Activated T-cell treated with anti-CD3 and anti-CD28 coated beads, Interleukin-2, amount 50 U/mL, for 1 hour (primary cell): Measurements from ENCODE around the gene NUMA1.

Experiments used
- DNase-seq: peaks from one replicate; pipeline ENCODE4 v3.0.0-alpha.2; 2020

Gene NUMA1, protein sequence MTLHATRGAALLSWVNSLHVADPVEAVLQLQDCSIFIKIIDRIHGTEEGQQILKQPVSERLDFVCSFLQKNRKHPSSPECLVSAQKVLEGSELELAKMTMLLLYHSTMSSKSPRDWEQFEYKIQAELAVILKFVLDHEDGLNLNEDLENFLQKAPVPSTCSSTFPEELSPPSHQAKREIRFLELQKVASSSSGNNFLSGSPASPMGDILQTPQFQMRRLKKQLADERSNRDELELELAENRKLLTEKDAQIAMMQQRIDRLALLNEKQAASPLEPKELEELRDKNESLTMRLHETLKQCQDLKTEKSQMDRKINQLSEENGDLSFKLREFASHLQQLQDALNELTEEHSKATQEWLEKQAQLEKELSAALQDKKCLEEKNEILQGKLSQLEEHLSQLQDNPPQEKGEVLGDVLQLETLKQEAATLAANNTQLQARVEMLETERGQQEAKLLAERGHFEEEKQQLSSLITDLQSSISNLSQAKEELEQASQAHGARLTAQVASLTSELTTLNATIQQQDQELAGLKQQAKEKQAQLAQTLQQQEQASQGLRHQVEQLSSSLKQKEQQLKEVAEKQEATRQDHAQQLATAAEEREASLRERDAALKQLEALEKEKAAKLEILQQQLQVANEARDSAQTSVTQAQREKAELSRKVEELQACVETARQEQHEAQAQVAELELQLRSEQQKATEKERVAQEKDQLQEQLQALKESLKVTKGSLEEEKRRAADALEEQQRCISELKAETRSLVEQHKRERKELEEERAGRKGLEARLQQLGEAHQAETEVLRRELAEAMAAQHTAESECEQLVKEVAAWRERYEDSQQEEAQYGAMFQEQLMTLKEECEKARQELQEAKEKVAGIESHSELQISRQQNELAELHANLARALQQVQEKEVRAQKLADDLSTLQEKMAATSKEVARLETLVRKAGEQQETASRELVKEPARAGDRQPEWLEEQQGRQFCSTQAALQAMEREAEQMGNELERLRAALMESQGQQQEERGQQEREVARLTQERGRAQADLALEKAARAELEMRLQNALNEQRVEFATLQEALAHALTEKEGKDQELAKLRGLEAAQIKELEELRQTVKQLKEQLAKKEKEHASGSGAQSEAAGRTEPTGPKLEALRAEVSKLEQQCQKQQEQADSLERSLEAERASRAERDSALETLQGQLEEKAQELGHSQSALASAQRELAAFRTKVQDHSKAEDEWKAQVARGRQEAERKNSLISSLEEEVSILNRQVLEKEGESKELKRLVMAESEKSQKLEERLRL (N-terminal part only)

DNA sequence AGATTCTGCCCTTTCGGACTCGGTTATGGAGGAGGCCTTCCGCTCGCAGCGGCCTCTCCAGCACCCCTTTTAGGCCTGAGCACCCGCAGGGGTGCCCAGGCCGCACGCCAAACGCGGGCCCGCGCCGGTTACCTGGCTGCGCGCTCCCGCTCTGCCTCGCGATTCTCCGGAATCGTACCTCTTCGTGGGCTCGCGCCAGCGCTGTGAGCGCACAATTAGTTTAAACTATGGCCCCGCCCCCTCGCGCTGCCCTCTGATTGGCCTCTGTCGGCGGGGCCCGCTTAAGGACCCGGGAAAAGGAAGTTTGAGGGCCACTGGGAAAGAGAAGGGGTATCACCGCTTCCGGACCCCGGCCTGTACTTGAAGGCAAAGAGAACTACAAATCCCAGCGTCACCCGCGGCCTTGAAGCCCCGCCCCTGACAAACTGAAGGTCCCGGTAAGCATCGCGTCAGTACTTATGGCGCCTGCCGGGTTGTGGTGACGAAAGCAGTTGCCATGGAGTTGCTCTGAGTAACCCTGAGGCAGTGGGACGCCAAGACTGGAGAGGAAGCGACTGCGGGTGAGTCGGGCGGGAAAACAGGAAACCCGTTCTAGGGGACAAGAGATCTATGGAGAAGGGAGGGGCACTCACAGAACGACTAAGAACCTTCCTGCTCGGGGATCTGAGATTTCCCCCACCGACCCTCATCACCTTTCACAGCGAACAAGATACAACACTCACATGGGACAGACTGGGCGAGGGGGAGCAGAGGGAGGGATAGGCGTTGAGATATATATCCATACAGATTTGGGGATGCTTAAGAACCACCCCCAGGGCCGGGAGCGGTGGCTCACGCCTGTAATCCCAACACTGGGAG, at the start of gene NUMA1, which contains the start of gene LRRC51:
Gene NUMA1 (minus strand): TSS at position 217 of the 858 bp plus-strand sequence. CDS start 44,599 bp downstream, outside the sequence.
Gene LRRC51 (plus strand): TSS at position 525 of the 858 bp plus-strand sequence. CDS start 8,234 bp downstream, outside the sequence.
- DNase-seq = peak; percentile 97

DNA sequence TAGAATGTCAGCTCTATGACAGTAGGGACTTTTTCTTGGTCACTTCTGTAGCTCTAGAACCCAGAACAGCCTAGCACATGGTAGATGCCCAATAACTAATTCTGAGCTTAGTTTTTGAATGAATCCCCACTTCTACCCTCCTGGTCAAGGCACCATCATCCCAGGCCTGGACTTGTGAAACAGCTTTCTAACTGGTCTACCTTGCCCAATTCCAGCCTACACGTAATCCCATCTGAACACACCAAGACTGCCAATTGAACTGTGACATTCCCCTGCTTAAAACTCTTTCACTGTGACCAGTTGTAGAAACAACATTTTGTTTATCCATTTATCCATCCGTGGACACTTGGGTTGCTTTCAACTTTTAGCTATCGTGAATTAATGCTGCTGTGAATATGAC, 49.0 kb upstream of the NUMA1 start:
- DNase-seq = no peak

DNA sequence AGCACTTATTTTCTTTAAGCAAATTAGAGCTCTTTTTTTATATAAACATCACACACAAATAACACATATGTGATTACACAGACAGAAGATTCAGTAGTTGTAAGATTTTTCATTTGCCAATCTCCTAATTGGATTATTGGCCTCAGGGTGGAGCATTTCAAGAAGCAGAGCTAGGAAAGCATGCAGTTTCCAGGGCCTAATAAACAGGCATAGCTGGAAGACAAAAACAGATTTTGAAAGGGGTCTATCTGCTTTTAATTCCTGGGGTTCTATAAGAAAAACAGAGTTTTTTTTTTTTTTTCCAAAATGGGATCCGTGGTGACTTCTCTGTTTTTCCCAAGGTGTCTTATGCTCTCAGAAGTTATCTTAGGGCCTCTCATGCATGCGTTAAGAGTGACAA, 47.6 kb upstream of the NUMA1 start:
- no peak for DNase-seq

GRCh38 chr11:72125956-72126355, 45.6 kb upstream of the NUMA1 start:
- DNase-seq = no peak

DNA sequence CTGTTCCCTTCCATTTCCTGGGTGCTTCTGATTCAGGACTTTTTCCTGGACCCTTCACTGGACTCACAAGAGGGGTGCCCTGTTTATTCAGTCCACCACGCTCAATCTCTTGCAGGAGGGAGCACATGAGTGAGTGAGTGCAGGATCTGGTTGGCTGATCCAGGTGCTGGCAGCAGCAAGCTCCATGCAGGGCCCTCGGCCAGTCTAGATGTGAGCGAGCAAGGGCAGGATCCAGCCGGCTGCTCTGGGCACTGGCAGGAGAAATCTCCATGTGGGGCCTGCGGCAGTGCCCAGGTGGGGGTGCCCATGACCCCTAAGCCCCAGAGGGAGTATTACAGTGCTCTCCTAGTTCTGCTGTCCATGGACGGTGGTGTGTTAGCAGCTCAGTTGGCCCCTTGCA, 43.7 kb upstream of the NUMA1 start:
- no peak for DNase-seq

- DNase-seq = no peak
Observed at GRCh38 chr11:72123117-72123653, 42.8 kb upstream of the NUMA1 start.

- DNase-seq = no peak
Observed at GRCh38 chr11:72122607-72123006, 42.3 kb upstream of the NUMA1 start.

DNA sequence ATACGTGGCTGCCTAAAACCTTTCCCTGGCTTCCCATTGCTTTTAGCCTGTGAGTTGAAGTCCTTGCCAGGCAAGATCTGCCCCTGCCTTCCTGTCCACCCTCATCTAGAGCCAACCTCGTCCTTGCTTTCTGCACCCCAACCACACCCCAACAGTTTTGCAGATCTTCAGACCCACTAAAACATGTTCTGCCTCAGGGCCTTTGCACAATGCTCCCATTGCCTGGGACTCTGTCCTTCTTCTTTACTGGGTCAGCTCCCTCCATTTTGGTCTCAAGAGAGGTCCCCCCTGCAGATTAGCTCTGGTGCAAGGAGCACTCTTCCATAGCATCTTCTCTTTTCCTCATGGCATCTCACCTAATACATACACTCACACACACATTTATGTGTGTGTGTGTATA, 40.6 kb upstream of the NUMA1 start:
- no peak for DNase-seq

GRCh38 chr11:72119198-72119597, 38.9 kb upstream of the NUMA1 start:
- DNase-seq = no peak

DNA sequence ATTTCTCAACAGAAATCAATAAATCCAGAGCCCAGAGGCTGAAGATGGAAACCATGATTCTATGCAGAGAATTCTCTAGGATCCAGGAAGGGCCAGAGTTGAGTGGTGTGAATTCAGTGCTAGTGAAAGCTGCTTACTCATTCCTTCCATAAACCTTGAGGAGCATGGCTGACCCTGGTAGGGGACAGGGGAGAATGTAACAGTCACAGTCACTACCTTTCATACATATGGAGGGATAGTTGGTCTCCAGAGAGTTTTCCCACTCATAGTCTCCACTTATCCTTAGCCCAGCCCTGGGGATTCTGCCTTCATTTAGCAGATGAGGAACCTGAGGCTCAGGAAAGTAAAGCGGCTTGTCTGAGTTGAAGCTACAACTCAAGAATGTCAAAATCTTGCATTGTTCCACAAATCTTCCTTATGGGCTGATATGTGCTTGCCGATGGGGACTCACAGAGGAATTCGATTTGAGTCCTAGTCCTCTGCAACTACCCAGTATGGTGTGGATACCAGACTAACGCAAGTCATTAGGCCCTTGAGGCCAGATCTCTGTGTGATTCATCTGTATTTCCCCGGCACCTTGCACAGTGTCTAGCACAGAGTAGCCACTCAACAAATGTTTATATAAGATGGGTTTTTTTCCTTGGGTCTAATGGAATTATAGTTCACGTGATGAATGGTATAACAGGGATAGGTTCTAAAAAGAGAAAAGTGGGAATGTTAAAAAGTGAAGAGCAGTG, 35.8 kb upstream of the NUMA1 start:
- DNase-seq = no peak

DNA sequence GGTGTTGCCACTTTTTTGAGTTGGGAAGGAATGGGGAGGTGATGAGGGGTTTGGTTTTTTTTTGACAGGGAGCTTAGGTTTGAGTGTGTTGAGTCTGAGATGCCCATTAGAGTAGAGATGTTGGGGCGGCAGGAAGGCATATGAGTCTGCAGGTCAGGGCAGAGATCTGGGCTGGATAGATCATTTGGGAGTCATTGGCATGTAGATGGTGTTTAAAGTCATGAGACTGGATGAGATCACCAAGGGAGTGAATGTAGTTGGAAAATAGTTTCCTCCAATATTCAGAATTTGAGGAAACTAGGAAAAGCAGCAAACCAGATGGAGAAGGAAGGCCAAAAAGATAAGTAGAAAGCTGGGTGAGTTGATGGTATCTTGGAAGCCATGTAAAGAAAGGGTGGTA, 34.2 kb upstream of the NUMA1 start:
- DNase-seq = no peak

DNA sequence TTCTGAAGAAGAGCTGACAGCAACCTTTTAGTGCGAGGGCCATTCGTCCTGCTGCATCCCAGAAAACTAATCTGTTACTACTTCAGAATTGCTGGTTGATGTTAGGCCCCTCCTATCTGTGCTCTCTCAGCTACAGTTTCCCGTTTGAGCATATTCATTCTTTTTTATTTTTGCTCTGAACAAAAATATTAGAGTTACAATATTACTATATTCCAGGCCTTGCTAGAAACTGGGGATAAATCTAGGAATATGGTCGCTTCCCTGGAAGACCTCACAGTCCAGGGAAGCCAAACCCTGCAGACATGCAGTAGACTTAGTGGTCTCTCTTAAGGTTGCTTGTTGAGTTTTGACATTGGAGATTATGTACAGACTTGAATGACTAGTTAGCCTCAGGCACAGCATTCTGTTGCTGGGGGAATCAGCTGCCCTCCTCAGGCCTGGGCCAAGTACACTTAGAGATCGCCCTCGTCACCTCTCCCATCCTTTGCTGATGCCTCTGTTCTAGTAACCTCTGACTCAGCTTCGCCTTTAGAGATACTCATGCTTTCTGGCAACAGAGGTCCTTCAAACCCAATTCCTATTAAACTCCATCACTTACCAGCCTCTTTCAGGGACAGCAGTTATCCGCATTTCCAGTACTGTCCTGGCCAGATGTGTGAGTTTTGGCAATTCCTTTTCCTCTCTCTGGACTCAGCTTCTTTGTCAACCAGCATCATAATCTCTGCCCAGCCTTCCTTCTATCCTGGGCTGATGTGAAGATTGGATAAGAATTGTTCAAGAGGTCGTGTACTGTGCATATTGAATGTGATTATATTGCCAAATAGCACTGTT, 32.9 kb upstream of the NUMA1 start:
- DNase-seq = no peak

- DNase-seq = peak; percentile 95
Observed at GRCh38 chr11:72112143-72112977, 32.0 kb upstream of the NUMA1 start, which contains the start of gene ANAPC15. ANAPC15 (minus strand) TSS chr11:72112695; CDS start chr11:72111276, 1,419 bp downstream.

DNA sequence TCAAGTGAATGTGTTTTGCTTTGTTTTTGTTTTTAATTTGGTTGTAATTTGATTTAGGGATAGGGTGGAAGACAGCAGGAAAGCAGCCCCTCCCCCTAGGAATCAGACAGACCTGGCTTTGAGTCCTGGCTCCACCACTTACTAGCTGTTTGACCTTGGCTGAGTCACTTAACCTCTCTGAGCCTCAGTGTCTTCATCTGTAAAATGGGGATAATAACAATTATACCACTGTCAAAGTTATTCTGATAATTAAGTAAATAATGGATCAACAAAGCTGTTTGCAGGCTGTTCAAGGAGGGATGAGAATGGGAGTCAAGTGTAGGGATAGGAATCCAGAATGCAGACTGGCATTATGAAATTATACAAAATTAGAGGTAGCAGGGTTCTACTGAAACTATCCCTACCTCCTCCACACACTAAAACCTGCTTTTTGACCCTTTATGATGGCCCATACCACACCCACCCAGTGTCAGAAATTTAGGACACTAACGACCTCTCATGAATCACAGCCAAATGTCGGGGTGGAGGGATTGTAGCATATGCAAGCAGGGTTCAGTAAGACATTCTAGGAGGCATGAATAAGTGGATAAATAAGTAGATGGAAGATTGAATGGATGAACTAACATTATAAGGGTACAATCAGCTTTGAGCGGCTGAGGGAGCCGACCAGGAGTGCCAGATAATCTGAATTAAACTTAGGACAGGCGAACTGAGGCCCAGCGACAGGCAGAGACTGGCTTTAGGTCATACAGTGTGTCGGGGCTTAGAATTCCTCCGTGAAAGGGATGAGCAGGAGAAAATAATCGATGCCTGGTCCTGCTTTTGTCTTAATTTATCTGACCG, 31.2 kb upstream of the NUMA1 start:
- DNase-seq = no peak

DNA sequence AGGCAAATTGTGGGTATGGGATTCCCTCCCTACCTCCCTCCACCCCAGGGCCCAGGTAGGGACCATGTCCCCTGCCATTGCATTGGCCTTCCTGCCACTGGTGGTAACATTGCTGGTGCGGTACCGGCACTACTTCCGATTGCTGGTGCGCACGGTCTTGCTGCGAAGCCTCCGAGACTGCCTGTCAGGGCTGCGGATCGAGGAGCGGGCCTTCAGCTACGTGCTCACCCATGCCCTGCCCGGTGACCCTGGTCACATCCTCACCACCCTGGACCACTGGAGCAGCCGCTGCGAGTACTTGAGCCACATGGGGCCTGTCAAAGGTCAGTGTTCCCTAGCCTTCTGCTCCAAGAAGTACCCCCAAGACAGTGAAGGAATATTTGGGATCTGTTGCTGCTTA, 25.5 kb upstream of the NUMA1 start, which contains the start of gene TOMT:
Gene TOMT (plus strand): TSS at position 37 of the 400 bp plus-strand sequence. CDS start 28 bp downstream, at position 65.
- no peak for DNase-seq

GRCh38 chr11:72103754-72104167, 23.4 kb upstream of the NUMA1 start:
- no peak for DNase-seq

DNA sequence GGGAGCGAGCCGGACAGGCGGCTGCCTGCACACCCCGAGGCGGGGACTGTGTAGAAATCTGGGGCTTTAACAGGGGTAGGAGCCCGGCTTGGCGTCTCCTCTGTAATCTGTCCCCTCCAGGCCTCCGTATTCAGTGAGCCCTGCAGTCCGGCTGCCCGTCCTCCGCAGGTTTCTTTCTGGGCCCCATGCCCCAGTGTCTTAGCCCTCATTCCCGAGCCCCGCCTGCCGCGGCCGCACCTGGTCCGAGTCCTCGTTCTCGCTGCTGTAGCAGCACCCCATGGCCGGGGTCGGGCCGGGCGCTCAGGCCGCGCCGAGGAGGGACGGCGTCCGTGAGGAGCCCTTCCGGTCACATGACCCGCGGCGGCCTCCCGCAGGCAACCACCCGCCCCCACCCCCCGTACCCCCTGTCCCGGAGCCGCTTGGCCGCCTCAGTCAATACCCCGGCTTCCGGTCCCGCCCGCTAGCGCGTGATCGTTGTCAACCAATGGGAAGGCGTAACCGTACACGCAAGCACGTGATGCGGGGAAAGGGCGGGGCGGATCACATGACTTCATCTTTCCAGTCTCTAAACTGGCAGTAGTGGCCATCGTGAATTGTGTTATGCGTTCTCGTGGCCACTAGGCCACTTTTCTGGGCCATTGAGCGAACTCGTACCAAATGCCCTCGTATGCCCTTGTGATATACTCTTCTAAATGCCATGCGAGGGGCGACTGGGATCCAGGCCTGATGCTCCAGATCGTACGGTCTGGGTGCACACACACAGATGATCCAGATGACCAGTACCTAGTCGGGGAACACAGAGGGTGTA, 22.8 kb upstream of the NUMA1 start, which contains the start of gene LAMTOR1:
Gene LAMTOR1 (minus strand): TSS at position 352 of the 808 bp plus-strand sequence. CDS start 73 bp downstream, at position 279.
- peak; percentile 96 for DNase-seq
